H1 (cell line): ENCODE data around the gene GRAMD4. TPM values are rescaled to one million over a fixed set of nuclear protein-coding genes. Genes with fewer than 3 reads are reported as not detected.

Source experiments
- CTCF ChIA-PET: fragments of 300-600 bp; sonication (Branson Sonifier 250); formaldehyde crosslinking; loops from one replicate; lab custom pipeline; 2021; ENCODE audit not compliant: partially characterized antibody; lab: Charles Lee
- POLR2A ChIA-PET: fragments of 300-600 bp; sonication (Branson Sonifier 250); formaldehyde crosslinking; loops from one replicate; lab custom pipeline; 2021; ENCODE audit warnings: inconsistent platforms; ENCODE audit not compliant: partially characterized antibody; lab: Charles Lee
- DNase-seq, 2 experiments: peaks; one replicate each; pipeline versions ENCODE4 v3.0.0 to v3.0.0-alpha.2; 2010 to 2022; ENCODE audit warnings: low spot score in 2 of 2, low read depth in 1 of 2, mixed read lengths in 1 of 2
- FAIRE-seq: peaks from 2 replicates; lab custom pipeline; 2011; peaks lifted over from hg19 to GRCh38; lab: Jason Lieb, UNC
- H2AFZ ChIP-seq: 2 replicates; pipeline ENCODE4 v1.8.1; 2012; ENCODE audit warnings: low read length, inconsistent platforms
- H2AK5ac ChIP-seq: 2 replicates; pipeline ENCODE4 v1.6.1; 2013; ENCODE audit warnings: low read depth, low read length
- H2BK120ac ChIP-seq: replicated peaks from 2 replicates; pipeline ENCODE3; 2013; ENCODE audit warnings: low read depth, low read length, inconsistent platforms
- H2BK12ac ChIP-seq: 2 replicates; pipeline ENCODE4 v1.6.1; 2013; ENCODE audit warnings: low read depth, low read length
- H2BK15ac ChIP-seq: 2 replicates; pipeline ENCODE4 v1.6.1; 2013; ENCODE audit warnings: low read length
- H2BK20ac ChIP-seq: 2 replicates; pipeline ENCODE4 v1.6.1; 2013; ENCODE audit warnings: low read length
- H2BK5ac ChIP-seq: 2 replicates; pipeline ENCODE4 v1.6.1; 2013; ENCODE audit warnings: low read depth, low read length
- H3K14ac ChIP-seq: 2 replicates; pipeline ENCODE4 v1.6.1; 2013; ENCODE audit warnings: inconsistent platforms; ENCODE audit not compliant: insufficient read length
- H3K18ac ChIP-seq: 2 replicates; pipeline ENCODE4 v1.6.1; 2013; ENCODE audit warnings: low read length; ENCODE audit errors: extremely low read depth
- H3K23ac ChIP-seq: 2 replicates; pipeline ENCODE4 v1.6.1; 2013; ENCODE audit warnings: inconsistent platforms; ENCODE audit not compliant: insufficient read length
- H3K23me2 ChIP-seq: 2 replicates; pipeline ENCODE4 v1.6.1; 2013; ENCODE audit warnings: low read depth, low read length
- H3K27ac ChIP-seq: 2 replicates; pipeline ENCODE4 v1.6.1; 2011; ENCODE audit warnings: low read depth, low read length, inconsistent platforms
- H3K27me3 ChIP-seq, 4 experiments: replicated peaks in 1 of 4; 1 replicate in 1 of 4; 2 replicates in 3 of 4; pipeline versions ENCODE4 v1.6.1 to v1.8.1; 2011 to 2013; ENCODE audit warnings: low read length in 3 of 4, mild to moderate bottlenecking in 3 of 4, inconsistent platforms in 2 of 4, mixed read lengths in 2 of 4, moderate library complexity in 1 of 4; ENCODE audit not compliant: control insufficient read depth in 3 of 4, insufficient read depth in 3 of 4; ENCODE audit errors: extremely low read depth in 1 of 4
- H3K36me3 ChIP-seq, 4 experiments: 2 replicates each; pipeline versions ENCODE4 v1.6.1 to v1.8.1; 2011 to 2013; ENCODE audit warnings: mild to moderate bottlenecking in 4 of 4, low read length in 3 of 4, moderate library complexity in 2 of 4, control low read depth in 1 of 4, inconsistent platforms in 1 of 4; ENCODE audit not compliant: insufficient read depth in 4 of 4, control insufficient read depth in 2 of 4
- H3K4ac ChIP-seq: replicated peaks from 2 replicates; pipeline ENCODE3; 2013; ENCODE audit warnings: low read length, low read depth, mixed read lengths, inconsistent platforms; ENCODE audit not compliant: insufficient read length
- H3K4me1 ChIP-seq, 4 experiments: replicated peaks in 1 of 4; 1 replicate in 1 of 4; 2 replicates in 3 of 4; pipeline versions ENCODE4 v1.6.1 to v1.8.1; 2011 to 2013; ENCODE audit warnings: low read length in 3 of 4, inconsistent platforms in 2 of 4, mixed read lengths in 1 of 4; ENCODE audit not compliant: insufficient read depth in 4 of 4, control insufficient read depth in 3 of 4
- H3K4me2 ChIP-seq, 2 experiments: 2 replicates each; pipeline versions ENCODE4 v1.6.1 to v1.8.1; 2011 to 2013; ENCODE audit warnings: low read depth in 2 of 2, low read length in 2 of 2, control low read depth in 1 of 2, inconsistent platforms in 1 of 2, mild to moderate bottlenecking in 1 of 2; ENCODE audit not compliant: insufficient read depth in 1 of 2
- H3K4me3 ChIP-seq, 4 experiments: fragments of 200-600, 300-600 bp in 1 of 4; sonication (generic), shearing (Covaris generic), sonication (Bioruptor Twin) in 1 of 4; 2 replicates each; pipeline versions ENCODE4 v1.5.1 to v1.8.1; 2011 to 2016; ENCODE audit warnings: low read length in 4 of 4, low read depth in 3 of 4, control low read depth in 2 of 4, inconsistent platforms in 2 of 4, mild to moderate bottlenecking in 2 of 4, mixed read lengths in 1 of 4, moderate library complexity in 1 of 4; ENCODE audit not compliant: insufficient read depth in 2 of 4; ENCODE audit errors: extremely low read depth in 1 of 4
- H3K56ac ChIP-seq: replicated peaks from 2 replicates; pipeline ENCODE3; 2013; ENCODE audit warnings: low read depth, mild to moderate bottlenecking, mixed read lengths, low read length, inconsistent platforms; ENCODE audit not compliant: insufficient read length
- H3K79me1 ChIP-seq: 2 replicates; pipeline ENCODE4 v1.6.1; 2013; ENCODE audit warnings: low read depth, low read length, control low read depth
- H3K79me2 ChIP-seq, 2 experiments: 2 replicates each; pipeline versions ENCODE4 v1.6.1 to v1.8.1; 2012 to 2013; ENCODE audit warnings: low read length in 2 of 2, mild to moderate bottlenecking in 2 of 2, inconsistent platforms in 1 of 2; ENCODE audit not compliant: insufficient read depth in 2 of 2, control insufficient read depth in 1 of 2
- H3K9ac ChIP-seq, 4 experiments: replicated peaks in 1 of 4; 1 replicate in 1 of 4; 2 replicates in 3 of 4; pipeline versions ENCODE4 v1.6.1 to v1.8.1; 2011 to 2013; ENCODE audit warnings: low read depth in 3 of 4, low read length in 3 of 4, control low read depth in 2 of 4, mild to moderate bottlenecking in 2 of 4, moderate library complexity in 2 of 4, inconsistent platforms in 1 of 4; ENCODE audit errors: extremely low read depth in 1 of 4
- H3K9me3 ChIP-seq, 2 experiments: 2 replicates each; pipeline versions ENCODE4 v1.6.1 to v1.8.1; 2012 to 2013; ENCODE audit warnings: mild to moderate bottlenecking in 2 of 2, moderate library complexity in 2 of 2, control low read depth in 1 of 2, inconsistent platforms in 1 of 2, low read depth in 1 of 2, low read length in 1 of 2, mixed read lengths in 1 of 2; ENCODE audit not compliant: insufficient read depth in 2 of 2
- H4K20me1 ChIP-seq, 2 experiments: replicated peaks in 1 of 2; 2 replicates each; pipeline versions ENCODE3 to v1.8.1; 2011 to 2013; ENCODE audit warnings: inconsistent platforms in 2 of 2, low read length in 2 of 2, mild to moderate bottlenecking in 1 of 2; ENCODE audit not compliant: insufficient read depth in 2 of 2, control insufficient read depth in 1 of 2
- H4K5ac ChIP-seq: 2 replicates; pipeline ENCODE4 v1.6.1; 2013; ENCODE audit warnings: low read length, low read depth, mixed read lengths, inconsistent platforms; ENCODE audit not compliant: insufficient read length
- H4K8ac ChIP-seq: 2 replicates; pipeline ENCODE4 v1.8.0; 2013; ENCODE audit warnings: mild to moderate bottlenecking, moderate library complexity, low read length, inconsistent platforms; ENCODE audit not compliant: insufficient read depth; ENCODE audit errors: extremely low read depth
- H4K91ac ChIP-seq: replicated peaks from 2 replicates; pipeline ENCODE3; 2013; ENCODE audit warnings: low read length, mixed read lengths, inconsistent platforms; ENCODE audit not compliant: insufficient read length
- ATF2 ChIP-seq: IDR thresholded peaks from 2 replicates; pipeline ENCODE4 v1.6.1; 2012; ENCODE audit warnings: low read length, inconsistent platforms
- BACH1 ChIP-seq: IDR thresholded peaks from 2 replicates; pipeline ENCODE4 v1.6.1; 2012; ENCODE audit warnings: low read length, improper control_type of control experiment
- CBX5 ChIP-seq: fragments of 300-800, 300-1000 bp; sonication (generic); IDR thresholded peaks from 2 replicates; pipeline ENCODE4 v1.7.1; 2016; ENCODE audit warnings: antibody characterized with exemption, low read length, low read depth
- EGR1 ChIP-seq: IDR thresholded peaks from 2 replicates; pipeline ENCODE4 v1.6.1; 2011; ENCODE audit warnings: low read depth, low read length, borderline replicate concordance
- MAX ChIP-seq: IDR thresholded peaks from 2 replicates; pipeline ENCODE4 v1.6.1; 2012; ENCODE audit warnings: inconsistent platforms
- NANOG ChIP-seq: IDR thresholded peaks from 2 replicates; pipeline ENCODE4 v1.6.1; 2011; ENCODE audit warnings: low read length, low read depth, mild to moderate bottlenecking, inconsistent platforms; ENCODE audit not compliant: insufficient read depth, poor library complexity, severe bottlenecking
- TAF7 ChIP-seq: optimal IDR thresholded peaks from 2 replicates; pipeline ENCODE3; 2011; ENCODE audit warnings: low read depth, mild to moderate bottlenecking, inconsistent platforms, low read length, moderate library complexity, borderline replicate concordance
- WGBS, 2 experiments: shearing (Covaris generic) in 1 of 2; methylation state at CpG; one replicate each; pipeline versions ENCODE4 v1.1.6 to v1.1.7; 2013 to 2015; ENCODE audit warnings: low lambda C conversion rate in 2 of 2, mixed read lengths in 2 of 2, inconsistent platforms in 1 of 2, low coverage in 1 of 2, missing lambda C conversion rate in 1 of 2; ENCODE audit not compliant: insufficient replicate concordance in 2 of 2, insufficient coverage in 1 of 2, insufficient read length in 1 of 2; ENCODE audit errors: extremely low coverage in 1 of 2, missing lambda C conversion rate in 1 of 2; 5-methylcytosine and 5-hydroxymethylcytosine counted together
- polyA plus RNA-seq, 7 experiments: library from polyadenylated mRNA; depleted of rRNA in 3 of 7; stranded (reverse) in 5 of 7; unstranded in 2 of 7; fragments of >200 nt in 5 of 7; fragments of 200-250 nt in 2 of 7; gene quantifications; 1 replicate in 5 of 7; 2 replicates in 1 of 7; 4 replicates in 1 of 7; pipeline versions ENCODE4 v1.2.1 to v1.2.3, GENCODE V29; 2011 to 2013; ENCODE audit warnings: missing spikeins in 2 of 7, mixed read lengths in 2 of 7
- total RNA-seq: library from RNA; stranded (reverse); fragmentation: NEBNext Ultra II Directional; extraction: Animal tissue kit (Norgen Biotek cat#: 25700); gene quantifications from 2 replicates; pipeline ENCODE4 v1.2.1, GENCODE V29; 2021

GRAMD4 gene
- total and polyA plus RNA-seq, 2 of the 8 experiments (the other 6 are each of a cell fraction or from before 2014, with no cell fraction given): 7.9 to 25.6 TPM

GRCh38 chr22:46671824-46672432, 51.7 kb downstream of the GRAMD4 start:
- Histone ChIP-seq H3K4me2 (no peak overlapping the region), H2BK12ac (no peak overlapping the region), H3K27me3 (no peaks in the 10 kb centered on the region), H3K79me2 (no peaks in the 10 kb centered on the region), H3K23me2 (no peaks in the 10 kb centered on the region), H2AFZ (no peak overlapping the region), H4K91ac (no peak overlapping the region), H3K9ac (no peak overlapping the region), H3K9me3 (no peaks in the 10 kb centered on the region), H3K18ac (no peak overlapping the region), H3K4me1 (no peaks in the 10 kb centered on the region)
- CTCF ChIA-PET: interaction anchor here (0.7 to 4.8 kb wide), 7 partner anchors 10 to 304 kb away, joined by 3 to 32 read pairs (median 6); no protein-coding TSS in a partner anchor
- 88% methylated on average over 14 of the region's 17 CpGs; no CpG with 5 or more reads in 1 of the 2 experiments for WGBS, 2 experiments
- DNase-seq: no peak
- TF ChIP-seq NANOG (no peak), CBX5 (no peak), BACH1 (no peak), ATF2 (no peak), EGR1 (no peak), MAX (no peak), TAF7 (no peak)
- TF ChIP-seq, all 59 proteins: peak for 0
- no peak overlapping the region for H4K5ac ChIP-seq
- FAIRE-seq: no peak
- no peak overlapping the region for H2BK120ac ChIP-seq
- POLR2A ChIA-PET: no interaction called here
- no peak overlapping the region for H3K4ac ChIP-seq
- no peaks in the 10 kb centered on the region for H3K79me1 ChIP-seq
- H3K56ac ChIP-seq: no peak overlapping the region
- no peak overlapping the region for H2BK15ac ChIP-seq
- H2BK5ac ChIP-seq: no peak overlapping the region
- no peak overlapping the region for H3K14ac ChIP-seq
- peaks cover 2 to 3% of the 10 kb centered on the region in 2 experiments for H4K20me1 ChIP-seq
- no peak overlapping the region for H3K27ac ChIP-seq
- H3K4me3 ChIP-seq: no peak overlapping the region
- H3K23ac ChIP-seq: no peak overlapping the region
- no peak overlapping the region for H4K8ac ChIP-seq
- no peaks in the 10 kb centered on the region for H3K36me3 ChIP-seq
- no peak overlapping the region for H2BK20ac ChIP-seq
- no peak overlapping the region for H2AK5ac ChIP-seq
